ENCODE measurements around the gene POLR3GL. TPM values are rescaled to one million over a fixed set of nuclear protein-coding genes. Genes with fewer than 3 reads are reported as not detected.

POLR3GL gene
- total and polyA plus RNA-seq, 2 experiments from 2014 or later: 3.1 to 9.5 TPM

DNA sequence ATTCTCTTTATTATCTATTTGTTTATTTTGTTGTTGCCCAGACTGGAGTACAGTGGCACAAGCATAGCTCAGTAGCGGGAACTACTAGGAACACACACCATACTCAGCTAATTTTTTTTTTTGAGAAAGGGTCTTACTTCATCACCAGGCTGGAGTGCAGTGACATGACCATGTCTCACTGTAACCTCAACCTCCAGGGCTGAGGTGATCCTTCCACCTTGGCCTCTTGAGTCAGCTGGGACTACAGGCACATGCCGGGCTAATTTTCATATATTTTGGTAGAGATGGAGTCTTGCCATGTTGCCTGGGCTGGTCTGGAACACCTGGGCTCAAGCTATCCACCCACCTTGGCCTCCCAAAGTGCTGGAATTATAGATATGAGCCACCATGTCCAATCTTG is 37.2 kb downstream of the POLR3GL start (continued):
- TF ChIP-seq, protein P1, sequence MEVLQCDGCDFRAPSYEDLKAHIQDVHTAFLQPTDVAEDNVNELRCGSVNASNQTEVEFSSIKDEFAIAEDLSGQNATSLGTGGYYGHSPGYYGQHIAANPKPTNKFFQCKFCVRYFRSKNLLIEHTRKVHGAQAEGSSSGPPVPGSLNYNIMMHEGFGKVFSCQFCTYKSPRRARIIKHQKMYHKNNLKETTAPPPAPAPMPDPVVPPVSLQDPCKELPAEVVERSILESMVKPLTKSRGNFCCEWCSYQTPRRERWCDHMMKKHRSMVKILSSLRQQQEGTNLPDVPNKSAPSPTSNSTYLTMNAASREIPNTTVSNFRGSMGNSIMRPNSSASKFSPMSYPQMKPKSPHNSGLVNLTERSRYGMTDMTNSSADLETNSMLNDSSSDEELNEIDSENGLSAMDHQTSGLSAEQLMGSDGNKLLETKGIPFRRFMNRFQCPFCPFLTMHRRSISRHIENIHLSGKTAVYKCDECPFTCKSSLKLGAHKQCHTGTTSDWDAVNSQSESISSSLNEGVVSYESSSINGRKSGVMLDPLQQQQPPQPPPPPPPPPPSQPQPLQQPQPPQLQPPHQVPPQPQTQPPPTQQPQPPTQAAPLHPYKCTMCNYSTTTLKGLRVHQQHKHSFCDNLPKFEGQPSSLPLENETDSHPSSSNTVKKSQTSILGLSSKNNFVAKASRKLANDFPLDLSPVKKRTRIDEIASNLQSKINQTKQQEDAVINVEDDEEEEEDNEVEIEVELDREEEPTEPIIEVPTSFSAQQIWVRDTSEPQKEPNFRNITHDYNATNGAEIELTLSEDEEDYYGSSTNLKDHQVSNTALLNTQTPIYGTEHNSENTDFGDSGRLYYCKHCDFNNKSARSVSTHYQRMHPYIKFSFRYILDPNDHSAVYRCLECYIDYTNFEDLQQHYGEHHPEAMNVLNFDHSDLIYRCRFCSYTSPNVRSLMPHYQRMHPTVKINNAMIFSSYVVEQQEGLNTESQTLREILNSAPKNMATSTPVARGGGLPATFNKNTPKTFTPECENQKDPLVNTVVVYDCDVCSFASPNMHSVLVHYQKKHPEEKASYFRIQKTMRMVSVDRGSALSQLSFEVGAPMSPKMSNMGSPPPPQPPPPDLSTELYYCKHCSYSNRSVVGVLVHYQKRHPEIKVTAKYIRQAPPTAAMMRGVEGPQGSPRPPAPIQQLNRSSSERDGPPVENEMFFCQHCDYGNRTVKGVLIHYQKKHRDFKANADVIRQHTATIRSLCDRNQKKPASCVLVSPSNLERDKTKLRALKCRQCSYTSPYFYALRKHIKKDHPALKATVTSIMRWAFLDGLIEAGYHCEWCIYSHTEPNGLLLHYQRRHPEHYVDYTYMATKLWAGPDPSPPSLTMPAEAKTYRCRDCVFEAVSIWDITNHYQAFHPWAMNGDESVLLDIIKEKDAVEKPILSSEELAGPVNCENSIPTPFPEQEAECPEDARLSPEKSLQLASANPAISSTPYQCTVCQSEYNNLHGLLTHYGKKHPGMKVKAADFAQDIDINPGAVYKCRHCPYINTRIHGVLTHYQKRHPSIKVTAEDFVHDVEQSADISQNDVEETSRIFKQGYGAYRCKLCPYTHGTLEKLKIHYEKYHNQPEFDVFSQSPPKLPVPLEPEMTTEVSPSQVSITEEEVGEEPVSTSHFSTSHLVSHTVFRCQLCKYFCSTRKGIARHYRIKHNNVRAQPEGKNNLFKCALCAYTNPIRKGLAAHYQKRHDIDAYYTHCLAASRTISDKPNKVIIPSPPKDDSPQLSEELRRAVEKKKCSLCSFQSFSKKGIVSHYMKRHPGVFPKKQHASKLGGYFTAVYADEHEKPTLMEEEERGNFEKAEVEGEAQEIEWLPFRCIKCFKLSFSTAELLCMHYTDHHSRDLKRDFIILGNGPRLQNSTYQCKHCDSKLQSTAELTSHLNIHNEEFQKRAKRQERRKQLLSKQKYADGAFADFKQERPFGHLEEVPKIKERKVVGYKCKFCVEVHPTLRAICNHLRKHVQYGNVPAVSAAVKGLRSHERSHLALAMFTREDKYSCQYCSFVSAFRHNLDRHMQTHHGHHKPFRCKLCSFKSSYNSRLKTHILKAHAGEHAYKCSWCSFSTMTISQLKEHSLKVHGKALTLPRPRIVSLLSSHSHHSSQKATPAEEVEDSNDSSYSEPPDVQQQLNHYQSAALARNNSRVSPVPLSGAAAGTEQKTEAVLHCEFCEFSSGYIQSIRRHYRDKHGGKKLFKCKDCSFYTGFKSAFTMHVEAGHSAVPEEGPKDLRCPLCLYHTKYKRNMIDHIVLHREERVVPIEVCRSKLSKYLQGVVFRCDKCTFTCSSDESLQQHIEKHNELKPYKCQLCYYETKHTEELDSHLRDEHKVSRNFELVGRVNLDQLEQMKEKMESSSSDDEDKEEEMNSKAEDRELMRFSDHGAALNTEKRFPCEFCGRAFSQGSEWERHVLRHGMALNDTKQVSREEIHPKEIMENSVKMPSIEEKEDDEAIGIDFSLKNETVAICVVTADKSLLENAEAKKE (CRISPR knock-in tag; IDR thresholded peaks at IDR 0.05): no peak
- TF ChIP-seq, protein P2, sequence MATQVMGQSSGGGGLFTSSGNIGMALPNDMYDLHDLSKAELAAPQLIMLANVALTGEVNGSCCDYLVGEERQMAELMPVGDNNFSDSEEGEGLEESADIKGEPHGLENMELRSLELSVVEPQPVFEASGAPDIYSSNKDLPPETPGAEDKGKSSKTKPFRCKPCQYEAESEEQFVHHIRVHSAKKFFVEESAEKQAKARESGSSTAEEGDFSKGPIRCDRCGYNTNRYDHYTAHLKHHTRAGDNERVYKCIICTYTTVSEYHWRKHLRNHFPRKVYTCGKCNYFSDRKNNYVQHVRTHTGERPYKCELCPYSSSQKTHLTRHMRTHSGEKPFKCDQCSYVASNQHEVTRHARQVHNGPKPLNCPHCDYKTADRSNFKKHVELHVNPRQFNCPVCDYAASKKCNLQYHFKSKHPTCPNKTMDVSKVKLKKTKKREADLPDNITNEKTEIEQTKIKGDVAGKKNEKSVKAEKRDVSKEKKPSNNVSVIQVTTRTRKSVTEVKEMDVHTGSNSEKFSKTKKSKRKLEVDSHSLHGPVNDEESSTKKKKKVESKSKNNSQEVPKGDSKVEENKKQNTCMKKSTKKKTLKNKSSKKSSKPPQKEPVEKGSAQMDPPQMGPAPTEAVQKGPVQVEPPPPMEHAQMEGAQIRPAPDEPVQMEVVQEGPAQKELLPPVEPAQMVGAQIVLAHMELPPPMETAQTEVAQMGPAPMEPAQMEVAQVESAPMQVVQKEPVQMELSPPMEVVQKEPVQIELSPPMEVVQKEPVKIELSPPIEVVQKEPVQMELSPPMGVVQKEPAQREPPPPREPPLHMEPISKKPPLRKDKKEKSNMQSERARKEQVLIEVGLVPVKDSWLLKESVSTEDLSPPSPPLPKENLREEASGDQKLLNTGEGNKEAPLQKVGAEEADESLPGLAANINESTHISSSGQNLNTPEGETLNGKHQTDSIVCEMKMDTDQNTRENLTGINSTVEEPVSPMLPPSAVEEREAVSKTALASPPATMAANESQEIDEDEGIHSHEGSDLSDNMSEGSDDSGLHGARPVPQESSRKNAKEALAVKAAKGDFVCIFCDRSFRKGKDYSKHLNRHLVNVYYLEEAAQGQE (IDR thresholded peaks at IDR 0.05; ENCODE audit: unreplicated experiment): no peak
- TF ChIP-seq, protein P3, sequence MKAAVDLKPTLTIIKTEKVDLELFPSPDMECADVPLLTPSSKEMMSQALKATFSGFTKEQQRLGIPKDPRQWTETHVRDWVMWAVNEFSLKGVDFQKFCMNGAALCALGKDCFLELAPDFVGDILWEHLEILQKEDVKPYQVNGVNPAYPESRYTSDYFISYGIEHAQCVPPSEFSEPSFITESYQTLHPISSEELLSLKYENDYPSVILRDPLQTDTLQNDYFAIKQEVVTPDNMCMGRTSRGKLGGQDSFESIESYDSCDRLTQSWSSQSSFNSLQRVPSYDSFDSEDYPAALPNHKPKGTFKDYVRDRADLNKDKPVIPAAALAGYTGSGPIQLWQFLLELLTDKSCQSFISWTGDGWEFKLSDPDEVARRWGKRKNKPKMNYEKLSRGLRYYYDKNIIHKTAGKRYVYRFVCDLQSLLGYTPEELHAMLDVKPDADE (IDR thresholded peaks at IDR 0.05): no peak
